K562 (cell line): Measurements from ENCODE around the gene PPTC7. TPM values are rescaled to one million over a fixed set of nuclear protein-coding genes. Genes with fewer than 3 reads are reported as not detected.

Experiments
- ADNP ChIP-seq: fragments of 200-800 bp; sonication (Bioruptor generic); IDR thresholded peaks from 2 replicates; pipeline ENCODE4 v1.6.1; 2016; ENCODE audit warnings: missing genetic modification characterization, missing compliant biosample characterization
- ARID1B ChIP-seq: fragments of 450-650 bp; IDR thresholded peaks from 2 replicates; pipeline ENCODE4 v1.6.1; 2016; ENCODE audit warnings: antibody characterized with exemption, mild to moderate bottlenecking, inconsistent platforms
- ATF7 ChIP-seq: fragments of 450-650 bp; IDR thresholded peaks from 2 replicates; pipeline ENCODE4 v1.7.1; 2014; ENCODE audit warnings: mild to moderate bottlenecking, moderate library complexity
- DPF2 ChIP-seq: fragments of 450-650 bp; IDR thresholded peaks from 2 replicates; pipeline ENCODE4 v1.6.1; 2016
- TEAD2 ChIP-seq: fragments of 450-650 bp; IDR thresholded peaks from 2 replicates; pipeline ENCODE4 v1.6.1; 2016; ENCODE audit warnings: missing genetic modification characterization, control low read depth, missing compliant biosample characterization
- polyA plus RNA-seq, 8 experiments: library from polyadenylated mRNA; depleted of rRNA in 4 of 8; stranded (reverse) in 5 of 8; unstranded in 3 of 8; fragments of >200 nt; fragmentation: Nextera tagmentation in 2 of 8; fragmentation: Illumina TruSeq in 1 of 8; extraction: Ambion mirVana in 2 of 8; extraction: Trizol in 1 of 8; gene quantifications; 2 replicates each; pipeline versions ENCODE4 v1.2.1 to v1.2.3, GENCODE V29; 2011 to 2014; ENCODE audit warnings: inconsistent platforms in 1 of 8, missing spikeins in 1 of 8
- total RNA-seq, 7 experiments: library from RNA; depleted of rRNA in 6 of 7; stranded (reverse); fragments of >200 nt in 6 of 7; fragmentation: Illumina TruSeq in 2 of 7; extraction: Trizol in 2 of 7; gene quantifications; 2 replicates each; pipeline versions ENCODE4 v1.2.1 to v1.2.3, GENCODE V29; 2011 to 2021; ENCODE audit warnings: low replicate concordance in 1 of 7
- TF ChIP-seq, protein P1 (sequence below): fragments of 450-650 bp; IDR thresholded peaks from 2 replicates; pipeline ENCODE4 v1.6.1; 2014; ENCODE audit warnings: low read depth, mild to moderate bottlenecking, moderate library complexity, borderline replicate concordance
- TF ChIP-seq, protein P2 (sequence below): fragments of 450-650 bp; IDR thresholded peaks from 2 replicates; pipeline ENCODE4 v1.6.1; 2016; ENCODE audit warnings: mild to moderate bottlenecking, moderate library complexity
- TF ChIP-seq, protein P3 (sequence below): sonication (generic); formaldehyde crosslinking; IDR thresholded peaks from 2 replicates; pipeline ENCODE4 v1.8.1; 2023; ENCODE audit warnings: missing genetic modification reagents, mild to moderate bottlenecking, borderline replicate concordance

The PPTC7 gene
- total and polyA plus RNA-seq, 9 of the 15 experiments (the other 6 are each of a cell fraction or from before 2014, with no cell fraction given), result 2.6 to 23.1 (median 11.9) TPM

DNA sequence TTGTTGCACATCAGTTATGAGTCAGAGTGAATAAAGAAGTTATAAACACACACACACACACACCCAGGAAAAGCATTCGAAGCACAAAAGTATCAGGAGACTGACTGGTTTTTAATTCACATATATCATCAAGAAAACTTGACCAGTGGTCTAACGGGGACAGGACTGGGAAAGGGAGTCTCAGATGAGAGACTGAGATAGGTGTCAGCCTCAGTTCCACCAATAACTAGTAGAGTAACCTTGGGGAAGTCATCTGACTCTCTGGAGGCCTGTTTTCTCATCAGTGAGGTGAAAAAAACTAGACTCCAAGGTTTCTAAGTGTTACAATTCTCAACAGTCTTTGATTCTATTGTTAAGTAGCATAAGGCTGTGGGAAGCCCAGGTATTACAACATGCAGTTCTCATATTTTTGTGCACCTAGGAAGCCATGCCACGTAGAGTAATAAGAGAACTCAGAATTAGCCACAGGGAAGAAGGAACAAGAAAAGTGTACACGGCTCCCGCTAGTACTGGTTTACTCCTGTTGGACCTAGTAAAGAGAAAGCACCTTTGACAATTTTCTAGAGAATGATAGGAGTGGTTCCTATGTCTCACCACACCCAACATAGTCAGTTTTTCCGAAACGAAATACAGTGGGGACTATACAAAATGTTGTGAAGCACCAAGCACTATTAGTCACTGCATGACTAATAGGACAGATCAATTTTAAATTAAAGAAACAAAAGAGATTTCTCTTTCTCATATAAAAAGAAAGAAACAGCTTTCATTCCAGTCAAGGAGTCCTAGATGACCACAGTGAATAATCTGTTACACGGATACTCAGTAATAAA is 5.0 kb downstream of the PPTC7 start (continued):
- TF ChIP-seq, protein P1, sequence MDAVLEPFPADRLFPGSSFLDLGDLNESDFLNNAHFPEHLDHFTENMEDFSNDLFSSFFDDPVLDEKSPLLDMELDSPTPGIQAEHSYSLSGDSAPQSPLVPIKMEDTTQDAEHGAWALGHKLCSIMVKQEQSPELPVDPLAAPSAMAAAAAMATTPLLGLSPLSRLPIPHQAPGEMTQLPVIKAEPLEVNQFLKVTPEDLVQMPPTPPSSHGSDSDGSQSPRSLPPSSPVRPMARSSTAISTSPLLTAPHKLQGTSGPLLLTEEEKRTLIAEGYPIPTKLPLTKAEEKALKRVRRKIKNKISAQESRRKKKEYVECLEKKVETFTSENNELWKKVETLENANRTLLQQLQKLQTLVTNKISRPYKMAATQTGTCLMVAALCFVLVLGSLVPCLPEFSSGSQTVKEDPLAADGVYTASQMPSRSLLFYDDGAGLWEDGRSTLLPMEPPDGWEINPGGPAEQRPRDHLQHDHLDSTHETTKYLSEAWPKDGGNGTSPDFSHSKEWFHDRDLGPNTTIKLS, result peak; percentile 45; the same call in 1 of the 2 replicates
- TF ChIP-seq TEAD2 (tag) (no peak), ATF7 (peak; percentile 27; the same call in 1 of the 2 replicates), ADNP (tag) (peak; percentile 42), ARID1B (peak; percentile 57; the same call in 1 of the 2 replicates), DPF2 (peak; percentile 42; the same call in 1 of the 2 replicates)
- TF ChIP-seq, protein P2, sequence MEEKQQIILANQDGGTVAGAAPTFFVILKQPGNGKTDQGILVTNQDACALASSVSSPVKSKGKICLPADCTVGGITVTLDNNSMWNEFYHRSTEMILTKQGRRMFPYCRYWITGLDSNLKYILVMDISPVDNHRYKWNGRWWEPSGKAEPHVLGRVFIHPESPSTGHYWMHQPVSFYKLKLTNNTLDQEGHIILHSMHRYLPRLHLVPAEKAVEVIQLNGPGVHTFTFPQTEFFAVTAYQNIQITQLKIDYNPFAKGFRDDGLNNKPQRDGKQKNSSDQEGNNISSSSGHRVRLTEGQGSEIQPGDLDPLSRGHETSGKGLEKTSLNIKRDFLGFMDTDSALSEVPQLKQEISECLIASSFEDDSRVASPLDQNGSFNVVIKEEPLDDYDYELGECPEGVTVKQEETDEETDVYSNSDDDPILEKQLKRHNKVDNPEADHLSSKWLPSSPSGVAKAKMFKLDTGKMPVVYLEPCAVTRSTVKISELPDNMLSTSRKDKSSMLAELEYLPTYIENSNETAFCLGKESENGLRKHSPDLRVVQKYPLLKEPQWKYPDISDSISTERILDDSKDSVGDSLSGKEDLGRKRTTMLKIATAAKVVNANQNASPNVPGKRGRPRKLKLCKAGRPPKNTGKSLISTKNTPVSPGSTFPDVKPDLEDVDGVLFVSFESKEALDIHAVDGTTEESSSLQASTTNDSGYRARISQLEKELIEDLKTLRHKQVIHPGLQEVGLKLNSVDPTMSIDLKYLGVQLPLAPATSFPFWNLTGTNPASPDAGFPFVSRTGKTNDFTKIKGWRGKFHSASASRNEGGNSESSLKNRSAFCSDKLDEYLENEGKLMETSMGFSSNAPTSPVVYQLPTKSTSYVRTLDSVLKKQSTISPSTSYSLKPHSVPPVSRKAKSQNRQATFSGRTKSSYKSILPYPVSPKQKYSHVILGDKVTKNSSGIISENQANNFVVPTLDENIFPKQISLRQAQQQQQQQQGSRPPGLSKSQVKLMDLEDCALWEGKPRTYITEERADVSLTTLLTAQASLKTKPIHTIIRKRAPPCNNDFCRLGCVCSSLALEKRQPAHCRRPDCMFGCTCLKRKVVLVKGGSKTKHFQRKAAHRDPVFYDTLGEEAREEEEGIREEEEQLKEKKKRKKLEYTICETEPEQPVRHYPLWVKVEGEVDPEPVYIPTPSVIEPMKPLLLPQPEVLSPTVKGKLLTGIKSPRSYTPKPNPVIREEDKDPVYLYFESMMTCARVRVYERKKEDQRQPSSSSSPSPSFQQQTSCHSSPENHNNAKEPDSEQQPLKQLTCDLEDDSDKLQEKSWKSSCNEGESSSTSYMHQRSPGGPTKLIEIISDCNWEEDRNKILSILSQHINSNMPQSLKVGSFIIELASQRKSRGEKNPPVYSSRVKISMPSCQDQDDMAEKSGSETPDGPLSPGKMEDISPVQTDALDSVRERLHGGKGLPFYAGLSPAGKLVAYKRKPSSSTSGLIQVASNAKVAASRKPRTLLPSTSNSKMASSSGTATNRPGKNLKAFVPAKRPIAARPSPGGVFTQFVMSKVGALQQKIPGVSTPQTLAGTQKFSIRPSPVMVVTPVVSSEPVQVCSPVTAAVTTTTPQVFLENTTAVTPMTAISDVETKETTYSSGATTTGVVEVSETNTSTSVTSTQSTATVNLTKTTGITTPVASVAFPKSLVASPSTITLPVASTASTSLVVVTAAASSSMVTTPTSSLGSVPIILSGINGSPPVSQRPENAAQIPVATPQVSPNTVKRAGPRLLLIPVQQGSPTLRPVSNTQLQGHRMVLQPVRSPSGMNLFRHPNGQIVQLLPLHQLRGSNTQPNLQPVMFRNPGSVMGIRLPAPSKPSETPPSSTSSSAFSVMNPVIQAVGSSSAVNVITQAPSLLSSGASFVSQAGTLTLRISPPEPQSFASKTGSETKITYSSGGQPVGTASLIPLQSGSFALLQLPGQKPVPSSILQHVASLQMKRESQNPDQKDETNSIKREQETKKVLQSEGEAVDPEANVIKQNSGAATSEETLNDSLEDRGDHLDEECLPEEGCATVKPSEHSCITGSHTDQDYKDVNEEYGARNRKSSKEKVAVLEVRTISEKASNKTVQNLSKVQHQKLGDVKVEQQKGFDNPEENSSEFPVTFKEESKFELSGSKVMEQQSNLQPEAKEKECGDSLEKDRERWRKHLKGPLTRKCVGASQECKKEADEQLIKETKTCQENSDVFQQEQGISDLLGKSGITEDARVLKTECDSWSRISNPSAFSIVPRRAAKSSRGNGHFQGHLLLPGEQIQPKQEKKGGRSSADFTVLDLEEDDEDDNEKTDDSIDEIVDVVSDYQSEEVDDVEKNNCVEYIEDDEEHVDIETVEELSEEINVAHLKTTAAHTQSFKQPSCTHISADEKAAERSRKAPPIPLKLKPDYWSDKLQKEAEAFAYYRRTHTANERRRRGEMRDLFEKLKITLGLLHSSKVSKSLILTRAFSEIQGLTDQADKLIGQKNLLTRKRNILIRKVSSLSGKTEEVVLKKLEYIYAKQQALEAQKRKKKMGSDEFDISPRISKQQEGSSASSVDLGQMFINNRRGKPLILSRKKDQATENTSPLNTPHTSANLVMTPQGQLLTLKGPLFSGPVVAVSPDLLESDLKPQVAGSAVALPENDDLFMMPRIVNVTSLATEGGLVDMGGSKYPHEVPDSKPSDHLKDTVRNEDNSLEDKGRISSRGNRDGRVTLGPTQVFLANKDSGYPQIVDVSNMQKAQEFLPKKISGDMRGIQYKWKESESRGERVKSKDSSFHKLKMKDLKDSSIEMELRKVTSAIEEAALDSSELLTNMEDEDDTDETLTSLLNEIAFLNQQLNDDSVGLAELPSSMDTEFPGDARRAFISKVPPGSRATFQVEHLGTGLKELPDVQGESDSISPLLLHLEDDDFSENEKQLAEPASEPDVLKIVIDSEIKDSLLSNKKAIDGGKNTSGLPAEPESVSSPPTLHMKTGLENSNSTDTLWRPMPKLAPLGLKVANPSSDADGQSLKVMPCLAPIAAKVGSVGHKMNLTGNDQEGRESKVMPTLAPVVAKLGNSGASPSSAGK, result peak; percentile 40; the same call in 1 of the 2 replicates
- TF ChIP-seq, protein P3, sequence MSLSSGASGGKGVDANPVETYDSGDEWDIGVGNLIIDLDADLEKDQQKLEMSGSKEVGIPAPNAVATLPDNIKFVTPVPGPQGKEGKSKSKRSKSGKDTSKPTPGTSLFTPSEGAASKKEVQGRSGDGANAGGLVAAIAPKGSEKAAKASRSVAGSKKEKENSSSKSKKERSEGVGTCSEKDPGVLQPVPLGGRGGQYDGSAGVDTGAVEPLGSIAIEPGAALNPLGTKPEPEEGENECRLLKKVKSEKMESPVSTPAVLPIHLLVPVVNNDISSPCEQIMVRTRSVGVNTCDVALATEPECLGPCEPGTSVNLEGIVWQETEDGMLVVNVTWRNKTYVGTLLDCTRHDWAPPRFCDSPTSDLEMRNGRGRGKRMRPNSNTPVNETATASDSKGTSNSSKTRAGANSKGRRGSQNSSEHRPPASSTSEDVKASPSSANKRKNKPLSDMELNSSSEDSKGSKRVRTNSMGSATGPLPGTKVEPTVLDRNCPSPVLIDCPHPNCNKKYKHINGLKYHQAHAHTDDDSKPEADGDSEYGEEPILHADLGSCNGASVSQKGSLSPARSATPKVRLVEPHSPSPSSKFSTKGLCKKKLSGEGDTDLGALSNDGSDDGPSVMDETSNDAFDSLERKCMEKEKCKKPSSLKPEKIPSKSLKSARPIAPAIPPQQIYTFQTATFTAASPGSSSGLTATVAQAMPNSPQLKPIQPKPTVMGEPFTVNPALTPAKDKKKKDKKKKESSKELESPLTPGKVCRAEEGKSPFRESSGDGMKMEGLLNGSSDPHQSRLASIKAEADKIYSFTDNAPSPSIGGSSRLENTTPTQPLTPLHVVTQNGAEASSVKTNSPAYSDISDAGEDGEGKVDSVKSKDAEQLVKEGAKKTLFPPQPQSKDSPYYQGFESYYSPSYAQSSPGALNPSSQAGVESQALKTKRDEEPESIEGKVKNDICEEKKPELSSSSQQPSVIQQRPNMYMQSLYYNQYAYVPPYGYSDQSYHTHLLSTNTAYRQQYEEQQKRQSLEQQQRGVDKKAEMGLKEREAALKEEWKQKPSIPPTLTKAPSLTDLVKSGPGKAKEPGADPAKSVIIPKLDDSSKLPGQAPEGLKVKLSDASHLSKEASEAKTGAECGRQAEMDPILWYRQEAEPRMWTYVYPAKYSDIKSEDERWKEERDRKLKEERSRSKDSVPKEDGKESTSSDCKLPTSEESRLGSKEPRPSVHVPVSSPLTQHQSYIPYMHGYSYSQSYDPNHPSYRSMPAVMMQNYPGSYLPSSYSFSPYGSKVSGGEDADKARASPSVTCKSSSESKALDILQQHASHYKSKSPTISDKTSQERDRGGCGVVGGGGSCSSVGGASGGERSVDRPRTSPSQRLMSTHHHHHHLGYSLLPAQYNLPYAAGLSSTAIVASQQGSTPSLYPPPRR (CRISPR knock-in tag), result no peak
